GM18498 (cell line): ENCODE results near the gene TTC7B.

Experiments
- ATAC-seq: cut with Tn5 transposase; IDR thresholded peaks from one replicate; pipeline ENCODE4 v1.9.1; 2021; ENCODE audit warnings: mild to moderate bottlenecking, moderate library complexity; ENCODE audit not compliant: unreplicated experiment

The TTC7B gene

GRCh38 chr14:90500665-90501370, 315.4 kb downstream of the TTC7B start:
- no peak for ATAC-seq

- no peak for ATAC-seq
These were observed 316.1 kb downstream of the TTC7B start for GRCh38 chr14:90499908-90500664.

GRCh38 chr14:90499121-90499520, 317.1 kb downstream of the TTC7B start:
- no peak for ATAC-seq

GRCh38 chr14:90498198-90498597, 318.0 kb downstream of the TTC7B start:
- no peak for ATAC-seq

- ATAC-seq = no peak
These were observed 319.9 kb downstream of the TTC7B start for GRCh38 chr14:90496379-90496778.

GRCh38 chr14:90495357-90496276, 320.6 kb downstream of the TTC7B start:
- ATAC-seq = no peak

GRCh38 chr14:90491911-90492531, 324.2 kb downstream of the TTC7B start:
- ATAC-seq = no peak

GRCh38 chr14:90491221-90491885, 324.9 kb downstream of the TTC7B start:
- no peak for ATAC-seq

GRCh38 chr14:90490720-90491050, 325.5 kb downstream of the TTC7B start:
- ATAC-seq = no peak

- ATAC-seq = no peak
These were observed 326.1 kb downstream of the TTC7B start for GRCh38 chr14:90489916-90490719.

- no peak for ATAC-seq
These were observed 326.9 kb downstream of the TTC7B start for GRCh38 chr14:90489306-90489705.

GRCh38 chr14:90488256-90488655, 328.0 kb downstream of the TTC7B start:
- ATAC-seq = no peak

- ATAC-seq = no peak
These were observed 328.8 kb downstream of the TTC7B start for GRCh38 chr14:90487462-90487861.

- no peak for ATAC-seq
These were observed 329.2 kb downstream of the TTC7B start for GRCh38 chr14:90487031-90487430.

GRCh38 chr14:90484291-90484690, 331.9 kb downstream of the TTC7B start:
- no peak for ATAC-seq

- no peak for ATAC-seq
These were observed 332.7 kb downstream of the TTC7B start for GRCh38 chr14:90483571-90483974.

GRCh38 chr14:90483117-90483516, 333.1 kb downstream of the TTC7B start:
- ATAC-seq = no peak

GRCh38 chr14:90475298-90475697, 340.9 kb downstream of the TTC7B start:
- ATAC-seq = no peak
